Ovary (tissue), 3 donors: ENCODE data around the gene CADPS2.

ENCODE experiments used
- CTCF ChIP-seq, 3 donors: fragments of 450-650 bp in 2 of 3; fragments of 200-600 bp in 1 of 3; IDR thresholded peaks; one replicate each; pipeline versions ENCODE4 v1.5.1 to v1.8.0; 2016 to 2022; ENCODE audit warnings: antibody characterized with exemption in 3 of 3, mild to moderate bottlenecking in 1 of 3
- EP300 ChIP-seq: sonication (generic); formaldehyde crosslinking; IDR thresholded peaks from one replicate; pipeline ENCODE4 v1.6.1; 2017; ENCODE audit warnings: antibody characterized with exemption
- POLR2A ChIP-seq: fragments of 450-650 bp; IDR thresholded peaks from one replicate; pipeline ENCODE4 v1.6.1; 2017; ENCODE audit warnings: antibody characterized with exemption, mild to moderate bottlenecking, moderate library complexity
- donor health status: DM: no; HTN: no; CAD: no.

GRCh38 chr7:122736183-122736582, 150.1 kb downstream of the CADPS2 start:
- TF ChIP-seq CTCF (IDR thresholded peaks at IDR 0.05) (no peak), POLR2A (no peak), EP300 (no peak)
